ENCODE data around the gene ADAMTSL2. TPM values are rescaled to one million over a fixed set of nuclear protein-coding genes. Genes with fewer than 3 reads are reported as not detected.

The ADAMTSL2 gene
- total RNA-seq, 2 donors from 2014 or later = 0.18 to 0.93 TPM

GRCh38 chr9:133528001-133528875, 6.3 kb upstream of the ADAMTSL2 start:
- H3K27ac ChIP-seq (ENCODE audit: low read depth, low read length) = no peak overlapping the region
- TF ChIP-seq, protein P1, sequence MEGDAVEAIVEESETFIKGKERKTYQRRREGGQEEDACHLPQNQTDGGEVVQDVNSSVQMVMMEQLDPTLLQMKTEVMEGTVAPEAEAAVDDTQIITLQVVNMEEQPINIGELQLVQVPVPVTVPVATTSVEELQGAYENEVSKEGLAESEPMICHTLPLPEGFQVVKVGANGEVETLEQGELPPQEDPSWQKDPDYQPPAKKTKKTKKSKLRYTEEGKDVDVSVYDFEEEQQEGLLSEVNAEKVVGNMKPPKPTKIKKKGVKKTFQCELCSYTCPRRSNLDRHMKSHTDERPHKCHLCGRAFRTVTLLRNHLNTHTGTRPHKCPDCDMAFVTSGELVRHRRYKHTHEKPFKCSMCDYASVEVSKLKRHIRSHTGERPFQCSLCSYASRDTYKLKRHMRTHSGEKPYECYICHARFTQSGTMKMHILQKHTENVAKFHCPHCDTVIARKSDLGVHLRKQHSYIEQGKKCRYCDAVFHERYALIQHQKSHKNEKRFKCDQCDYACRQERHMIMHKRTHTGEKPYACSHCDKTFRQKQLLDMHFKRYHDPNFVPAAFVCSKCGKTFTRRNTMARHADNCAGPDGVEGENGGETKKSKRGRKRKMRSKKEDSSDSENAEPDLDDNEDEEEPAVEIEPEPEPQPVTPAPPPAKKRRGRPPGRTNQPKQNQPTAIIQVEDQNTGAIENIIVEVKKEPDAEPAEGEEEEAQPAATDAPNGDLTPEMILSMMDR (conservative IDR thresholded peaks at IDR 0.05) = no peak
- no peaks in the 10 kb centered on the region for H3K36me3 ChIP-seq (ENCODE audit: control insufficient read depth, insufficient read depth, low read length)
- H3K9ac ChIP-seq (ENCODE audit: extremely low read depth, low read length, poor library complexity, severe bottlenecking) = no peak overlapping the region
- Mint-ChIP-seq H3K27me3 (ENCODE audit: insufficient read depth) (peaks cover 3% of the 10 kb centered on the region), H3K27ac (no peak overlapping the region), H3K4me1 (peaks cover 22% of the 10 kb centered on the region), H3K4me3 (no peak overlapping the region), H3K36me3 (ENCODE audit: low read depth) (no peaks in the 10 kb centered on the region), H3K9me3 (no peaks in the 10 kb centered on the region)
- WGBS, 2 experiments (ENCODE audit: insufficient coverage in 1 of 2, insufficient read length in 1 of 2) = 84 to 88% methylated on average over 12 to 22 of the region's 22 CpGs
- H3K9me3 ChIP-seq (ENCODE audit: control insufficient read depth, low read length) = no peaks in the 10 kb centered on the region
- peak; percentile 66 for DNase-seq
- peaks cover 13% of the 10 kb centered on the region for H3K4me1 ChIP-seq (ENCODE audit: control insufficient read depth, insufficient read depth, low read length)
- H3K4me3 ChIP-seq (ENCODE audit: low read length) = no peak overlapping the region
- H3K27me3 ChIP-seq (ENCODE audit: control insufficient read depth, insufficient read depth, low read length, poor library complexity, severe bottlenecking) = peaks cover 1% of the 10 kb centered on the region

- H3K4me3 ChIP-seq (ENCODE audit: low read length) = no peak overlapping the region
- H3K27me3 Mint-ChIP-seq (ENCODE audit: insufficient read depth) = peaks cover 7% of the 10 kb centered on the region
- 79 to 90% methylated on average over 3 to 11 of the region's 11 CpGs for WGBS, 2 experiments (ENCODE audit: insufficient coverage in 1 of 2, insufficient read length in 1 of 2)
- no peak overlapping the region for H3K4me3 Mint-ChIP-seq
- TF ChIP-seq, protein P1 (conservative IDR thresholded peaks at IDR 0.05) = no peak
- no peak overlapping the region for H3K27ac Mint-ChIP-seq
- H3K4me1 Mint-ChIP-seq = peaks cover 22% of the 10 kb centered on the region
- peaks cover 7% of the 10 kb centered on the region for H3K27me3 ChIP-seq (ENCODE audit: control insufficient read depth, insufficient read depth, low read length, poor library complexity, severe bottlenecking)
- no peaks in the 10 kb centered on the region for H3K9me3 ChIP-seq (ENCODE audit: control insufficient read depth, low read length)
- H3K4me1 ChIP-seq (ENCODE audit: control insufficient read depth, insufficient read depth, low read length) = peaks cover 13% of the 10 kb centered on the region
- H3K9ac ChIP-seq (ENCODE audit: extremely low read depth, low read length, poor library complexity, severe bottlenecking) = no peak overlapping the region
- DNase-seq = peak; percentile 53
- H3K27ac ChIP-seq (ENCODE audit: low read depth, low read length) = no peak overlapping the region
- no peaks in the 10 kb centered on the region for H3K36me3 ChIP-seq (ENCODE audit: control insufficient read depth, insufficient read depth, low read length)
- no peaks in the 10 kb centered on the region for H3K9me3 Mint-ChIP-seq
- H3K36me3 Mint-ChIP-seq (ENCODE audit: low read depth) = no peaks in the 10 kb centered on the region
Measured at GRCh38 chr9:133528876-133529241, 5.6 kb upstream of the ADAMTSL2 start.

DNA sequence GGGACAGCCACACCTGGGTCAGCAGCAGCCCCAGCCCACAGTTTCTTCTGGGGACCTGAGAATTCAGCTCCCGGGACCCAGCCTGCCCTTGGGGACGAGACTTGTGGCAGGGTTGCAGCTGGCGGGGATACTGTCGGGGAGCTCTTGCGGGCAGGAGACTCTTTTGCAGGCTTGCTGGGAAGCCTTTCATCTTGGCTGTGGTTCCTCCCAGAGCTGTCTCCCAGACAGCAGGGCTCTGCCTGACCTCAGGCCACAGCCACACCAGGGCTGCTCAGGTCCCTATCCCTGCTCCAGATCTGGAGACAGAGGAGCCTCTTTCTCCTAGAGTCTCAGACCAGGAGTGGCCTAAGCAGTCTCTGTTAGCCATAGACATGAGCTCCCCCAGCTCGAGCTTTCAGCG, 5.0 kb upstream of the ADAMTSL2 start:
- TF ChIP-seq, protein P1 (conservative IDR thresholded peaks at IDR 0.05) = no peak
- no peaks in the 10 kb centered on the region for H3K36me3 Mint-ChIP-seq (ENCODE audit: low read depth)

More for the DNA sequence above, 5.0 kb upstream of the ADAMTSL2 start:
- Histone ChIP-seq H3K36me3 (ENCODE audit: control insufficient read depth, insufficient read depth, low read length) (no peaks in the 10 kb centered on the region), H3K27ac (ENCODE audit: low read depth, low read length) (no peak overlapping the region), H3K4me3 (ENCODE audit: low read length) (no peak overlapping the region), H3K9ac (ENCODE audit: extremely low read depth, low read length, poor library complexity, severe bottlenecking) (no peak overlapping the region), H3K27me3 (ENCODE audit: control insufficient read depth, insufficient read depth, low read length, poor library complexity, severe bottlenecking) (peaks cover 11% of the 10 kb centered on the region), H3K9me3 (ENCODE audit: control insufficient read depth, low read length) (no peaks in the 10 kb centered on the region), H3K4me1 (ENCODE audit: control insufficient read depth, insufficient read depth, low read length) (peaks cover 13% of the 10 kb centered on the region)
- no peaks in the 10 kb centered on the region for H3K9me3 Mint-ChIP-seq
- H3K4me1 Mint-ChIP-seq = peaks cover 22% of the 10 kb centered on the region
- H3K4me3 Mint-ChIP-seq = no peak overlapping the region
- WGBS, 2 experiments (ENCODE audit: insufficient coverage in 1 of 2, insufficient read length in 1 of 2) = 92 to 100% methylated on average over 7 of the region's 7 CpGs
- DNase-seq = peak; percentile 55
- no peak overlapping the region for H3K27ac Mint-ChIP-seq
- H3K27me3 Mint-ChIP-seq (ENCODE audit: insufficient read depth) = peaks cover 7% of the 10 kb centered on the region

All from endodermal cell (in vitro differentiated cells).